Progenitor cell of endocrine pancreas (in vitro differentiated cells): ENCODE measurements around the gene CCDC152. TPM values are rescaled to one million over a fixed set of nuclear protein-coding genes. Genes with fewer than 3 reads are reported as not detected.
"Not testable (repeated sequence)": the region's sequence is repeated elsewhere in the genome, so short reads cannot be mapped to it uniquely, and the experiment has no call there.

Experiments
- DNase-seq: peaks from one replicate; pipeline ENCODE4 v3.0.0; 2021; ENCODE audit warnings: low spot score; ENCODE audit not compliant: unreplicated experiment
- H3K27ac Mint-ChIP-seq: 2 replicates; pipeline ENCODE4 v1.8.0; 2021; ENCODE audit warnings: mild to moderate bottlenecking, moderate library complexity, mixed read lengths
- H3K27me3 Mint-ChIP-seq: 2 replicates; pipeline ENCODE4 v1.8.0; 2021; ENCODE audit warnings: mixed read lengths
- H3K36me3 Mint-ChIP-seq: 2 replicates; pipeline ENCODE4 v1.8.0; 2022; ENCODE audit warnings: mixed read lengths; ENCODE audit not compliant: insufficient read depth
- H3K4me1 Mint-ChIP-seq: 2 replicates; pipeline ENCODE4 v1.8.0; 2021; ENCODE audit warnings: low read depth, mixed read lengths
- H3K4me3 Mint-ChIP-seq: 2 replicates; pipeline ENCODE4 v1.8.0; 2021; ENCODE audit warnings: low read depth, mild to moderate bottlenecking, moderate library complexity, mixed read lengths
- H3K9me3 Mint-ChIP-seq: 2 replicates; pipeline ENCODE4 v1.8.0; 2021; ENCODE audit warnings: low read depth, mixed read lengths
- total RNA-seq: library from RNA; stranded (reverse); gene quantifications from 2 replicates; pipeline ENCODE4 v1.2.1, GENCODE V29; 2021
- TF ChIP-seq, protein P1 (sequence below): fragments of 200-600 bp; sonication (generic); IDR thresholded peaks from one replicate; pipeline ENCODE4 v1.5.0; 2021; ENCODE audit warnings: antibody characterized with exemption, mild to moderate bottlenecking; ENCODE audit not compliant: unreplicated experiment

Gene CCDC152
- total RNA-seq, 1 donor from 2014 or later = 0.17 TPM

DNA sequence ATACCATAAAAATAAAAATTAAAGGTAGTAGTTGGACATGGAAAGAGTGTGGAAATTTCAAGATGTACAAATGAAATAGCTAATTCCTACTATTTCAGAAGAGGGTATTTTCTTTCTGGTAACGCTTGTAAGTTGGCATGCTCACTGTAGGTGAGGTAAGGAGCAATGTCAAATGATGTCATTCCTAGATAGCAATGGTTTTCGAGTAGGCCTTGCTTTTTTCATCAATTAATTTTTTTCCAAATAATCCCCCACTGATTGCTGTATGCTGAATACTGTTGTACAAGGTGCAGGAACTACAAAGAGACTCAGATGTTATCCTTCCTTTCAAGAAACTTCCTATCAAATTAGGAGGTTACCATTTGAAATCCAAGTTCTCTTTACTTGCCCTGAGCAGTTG lies 56.0 kb downstream of the CCDC152 start:
- TF ChIP-seq, protein P1, sequence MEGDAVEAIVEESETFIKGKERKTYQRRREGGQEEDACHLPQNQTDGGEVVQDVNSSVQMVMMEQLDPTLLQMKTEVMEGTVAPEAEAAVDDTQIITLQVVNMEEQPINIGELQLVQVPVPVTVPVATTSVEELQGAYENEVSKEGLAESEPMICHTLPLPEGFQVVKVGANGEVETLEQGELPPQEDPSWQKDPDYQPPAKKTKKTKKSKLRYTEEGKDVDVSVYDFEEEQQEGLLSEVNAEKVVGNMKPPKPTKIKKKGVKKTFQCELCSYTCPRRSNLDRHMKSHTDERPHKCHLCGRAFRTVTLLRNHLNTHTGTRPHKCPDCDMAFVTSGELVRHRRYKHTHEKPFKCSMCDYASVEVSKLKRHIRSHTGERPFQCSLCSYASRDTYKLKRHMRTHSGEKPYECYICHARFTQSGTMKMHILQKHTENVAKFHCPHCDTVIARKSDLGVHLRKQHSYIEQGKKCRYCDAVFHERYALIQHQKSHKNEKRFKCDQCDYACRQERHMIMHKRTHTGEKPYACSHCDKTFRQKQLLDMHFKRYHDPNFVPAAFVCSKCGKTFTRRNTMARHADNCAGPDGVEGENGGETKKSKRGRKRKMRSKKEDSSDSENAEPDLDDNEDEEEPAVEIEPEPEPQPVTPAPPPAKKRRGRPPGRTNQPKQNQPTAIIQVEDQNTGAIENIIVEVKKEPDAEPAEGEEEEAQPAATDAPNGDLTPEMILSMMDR = no peak
- Mint-ChIP-seq H3K4me3 (no peak overlapping the region), H3K27me3 (no peaks in the 10 kb centered on the region), H3K4me1 (peaks cover 35% of the 10 kb centered on the region), H3K27ac (peak overlapping the region; percentile 98), H3K9me3 (peaks cover 3% of the 10 kb centered on the region), H3K36me3 (peaks cover 4% of the 10 kb centered on the region)
- no peak for DNase-seq

DNA sequence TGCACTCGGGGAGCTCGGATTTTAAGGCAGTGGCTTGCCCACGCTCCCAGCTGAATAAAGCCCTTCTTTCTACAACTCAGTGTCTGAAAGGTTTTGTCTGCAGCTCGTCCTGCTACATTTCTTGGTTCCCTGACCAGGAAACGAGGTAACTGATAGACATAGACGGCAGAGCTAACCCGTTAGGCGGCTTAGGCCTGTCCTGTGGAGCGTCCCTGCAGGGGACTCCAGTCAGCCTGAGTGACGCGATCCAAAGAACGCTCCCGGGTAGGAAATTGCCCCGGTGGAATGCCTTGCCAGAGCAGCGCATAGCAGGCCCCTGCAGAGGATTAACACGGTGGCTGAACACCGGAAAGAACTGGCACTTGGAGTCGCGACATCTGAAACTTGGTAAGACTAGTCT lies 56.9 kb downstream of the CCDC152 start:
- Mint-ChIP-seq H3K4me1 (peaks cover 35% of the 10 kb centered on the region), H3K27ac (no peak overlapping the region), H3K27me3 (no peaks in the 10 kb centered on the region), H3K9me3 (peaks cover 3% of the 10 kb centered on the region), H3K4me3 (no peak overlapping the region), H3K36me3 (peaks cover 4% of the 10 kb centered on the region)
- TF ChIP-seq, protein P1 = no peak
- DNase-seq = no peak

DNA sequence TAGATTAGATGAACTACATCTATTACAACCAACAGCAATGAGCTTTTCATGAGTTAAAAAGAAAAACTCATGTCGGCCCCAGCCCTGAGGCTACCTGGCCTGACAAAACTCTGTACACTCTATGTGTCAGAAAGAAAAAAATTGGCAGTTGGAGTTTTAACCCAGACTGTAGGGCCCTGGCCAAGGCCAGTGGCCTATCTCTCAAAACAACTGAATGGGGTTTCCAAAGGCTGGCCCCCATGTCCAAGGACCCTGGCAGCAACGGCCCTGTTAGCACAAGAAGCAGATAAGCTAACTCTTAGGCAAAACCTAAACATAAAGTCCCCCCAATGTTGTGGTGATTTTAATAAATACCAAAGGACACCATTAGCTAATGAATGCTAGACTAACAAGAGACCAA lies 59.9 kb downstream of the CCDC152 start:
- not testable (repeated sequence) for H3K9me3 Mint-ChIP-seq, H3K27ac Mint-ChIP-seq, H3K4me3 Mint-ChIP-seq, H3K27me3 Mint-ChIP-seq, H3K36me3 Mint-ChIP-seq, DNase-seq
- peaks cover 16% of the 10 kb centered on the region for H3K4me1 Mint-ChIP-seq

DNA sequence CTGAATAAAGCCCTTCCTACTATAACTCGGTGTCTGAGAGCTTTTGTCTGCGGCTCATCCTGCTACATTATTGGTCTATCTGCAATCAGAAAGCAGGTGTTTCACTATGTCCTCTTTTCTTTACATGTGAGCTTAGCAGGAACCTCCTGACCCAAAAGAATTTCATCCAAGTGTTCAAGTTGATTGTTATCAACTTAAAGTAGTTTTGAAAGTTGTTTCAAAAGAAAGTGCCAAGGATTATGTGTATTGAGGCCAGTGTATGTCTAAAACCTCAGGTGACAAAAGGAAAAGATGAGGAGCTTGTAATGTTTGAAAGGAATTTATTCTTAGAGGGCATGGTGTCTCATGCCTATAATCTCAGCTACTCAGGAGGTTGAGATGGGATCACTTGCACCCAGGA lies 63.1 kb downstream of the CCDC152 start:
- Mint-ChIP-seq H3K27me3 (no peaks in the 10 kb centered on the region), H3K9me3 (no peaks in the 10 kb centered on the region), H3K27ac (no peak overlapping the region), H3K4me3 (no peak overlapping the region), H3K36me3 (no peaks in the 10 kb centered on the region), H3K4me1 (peaks cover 3% of the 10 kb centered on the region)
- TF ChIP-seq, protein P1 = no peak
- no peak for DNase-seq

DNA sequence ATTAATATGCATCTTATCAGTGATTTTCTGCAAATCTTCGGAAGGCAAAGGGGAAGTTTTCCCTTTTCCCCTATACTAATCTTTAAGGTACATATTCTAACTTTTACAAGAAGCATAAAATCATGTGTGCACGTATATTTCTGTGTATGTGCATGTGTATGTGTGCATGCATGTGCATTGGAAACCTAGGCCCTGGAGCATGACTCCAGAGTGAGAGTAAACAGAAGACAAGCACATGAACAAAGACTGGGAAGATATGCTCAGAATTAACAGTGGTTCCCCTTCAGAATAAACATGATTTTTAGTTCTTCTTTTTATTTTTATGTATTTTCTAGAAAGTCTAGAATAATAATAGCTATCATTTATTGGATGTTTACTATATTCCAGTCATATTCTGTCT lies 65.9 kb downstream of the CCDC152 start:
- Mint-ChIP-seq H3K27me3 (no peaks in the 10 kb centered on the region), H3K4me3 (no peak overlapping the region), H3K27ac (no peak overlapping the region), H3K4me1 (peaks cover 3% of the 10 kb centered on the region), H3K9me3 (no peaks in the 10 kb centered on the region), H3K36me3 (no peaks in the 10 kb centered on the region)
- TF ChIP-seq, protein P1 = no peak
- no peak for DNase-seq

DNA sequence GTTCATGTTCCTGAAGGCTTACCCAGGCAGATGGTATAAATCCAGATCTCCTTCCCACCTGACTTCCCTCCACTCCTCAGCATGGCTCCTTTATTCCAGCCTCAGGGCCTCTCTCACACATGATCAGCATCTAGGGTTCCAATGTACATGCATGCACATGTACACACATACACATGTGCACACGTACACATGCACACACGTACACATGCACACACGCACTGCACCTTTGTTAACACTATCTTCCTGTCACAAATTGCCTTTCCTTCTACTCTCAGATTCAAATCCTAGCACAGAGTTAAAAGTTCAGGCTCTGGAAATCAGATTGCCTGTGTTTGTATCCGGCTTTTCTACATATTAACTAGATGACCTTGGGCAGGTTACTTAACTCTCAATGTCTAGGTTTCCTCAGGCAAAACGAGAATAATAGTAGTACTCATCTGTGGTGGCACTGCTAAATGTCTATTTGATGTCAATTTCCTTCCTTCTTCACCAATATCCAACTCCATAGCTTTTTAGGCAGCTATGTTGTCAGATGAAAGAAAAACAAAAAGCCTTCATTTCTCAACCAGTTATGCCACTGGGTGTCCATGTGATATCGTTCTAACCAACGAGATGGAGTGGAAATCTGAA lies 67.8 kb downstream of the CCDC152 start:
- Mint-ChIP-seq H3K4me3 (no peak overlapping the region), H3K4me1 (peaks cover 3% of the 10 kb centered on the region), H3K27me3 (no peaks in the 10 kb centered on the region), H3K27ac (no peak overlapping the region), H3K9me3 (no peaks in the 10 kb centered on the region), H3K36me3 (no peaks in the 10 kb centered on the region)
- DNase-seq = no peak
- TF ChIP-seq, protein P1 = no peak
